Cardiac muscle cell (in vitro differentiated cells and primary cell): ENCODE results near the gene SRSF8. TPM values are rescaled to one million over a fixed set of nuclear protein-coding genes. Genes with fewer than 3 reads are reported as not detected.

Experiments used
- DNase-seq, 2 donors: peaks; one replicate each; pipeline versions ENCODE4 v3.0.0 to v3.0.0-alpha.2; 2010 to 2017; ENCODE audit warnings: low read depth in 1 of 2, low spot score in 1 of 2
- H3K27ac ChIP-seq: fragments of 200-600 bp; sonication (generic); 2 replicates; pipeline ENCODE4 v1.5.1; 2016
- H3K27me3 ChIP-seq: fragments of 200-600 bp; sonication (generic); 2 replicates; pipeline ENCODE4 v1.6.0; 2016; ENCODE audit warnings: control low read depth
- H3K36me3 ChIP-seq: fragments of 200-600 bp; sonication (generic); 2 replicates; pipeline ENCODE4 v1.5.1; 2016; ENCODE audit warnings: control low read depth
- H3K4me1 ChIP-seq: fragments of 200-600 bp; sonication (generic); 2 replicates; pipeline ENCODE4 v1.8.1; 2017; ENCODE audit warnings: low read depth, mild to moderate bottlenecking, mixed run types
- H3K4me3 ChIP-seq: fragments of 200-600 bp; sonication (generic); 2 replicates; pipeline ENCODE4 v1.5.1; 2016; ENCODE audit warnings: mild to moderate bottlenecking
- H3K9me3 ChIP-seq: fragments of 200-600 bp; sonication (generic); 2 replicates; pipeline ENCODE4 v1.5.1; 2017; ENCODE audit warnings: low read depth, mild to moderate bottlenecking, control low read depth
- polyA plus RNA-seq: library from polyadenylated mRNA; unstranded; fragments of >200 nt; fragmentation: Nextera tagmentation; extraction: Ambion mirVana; gene quantifications from 2 replicates; pipeline ENCODE4 v1.2.1, GENCODE V29; 2016
- total RNA-seq: library from RNA; depleted of rRNA; stranded (reverse); fragments of >200 nt; gene quantifications from 2 replicates; pipeline ENCODE4 v1.2.3, GENCODE V29; 2016
- TF ChIP-seq, protein P1 (sequence below): IDR thresholded peaks from 2 replicates; pipeline ENCODE4 v1.5.1; 2012; ENCODE audit warnings: low read depth, mild to moderate bottlenecking, low read length

Gene SRSF8
- total and polyA plus RNA-seq, 2 experiments from 2014 or later, result 19.0 to 43.0 TPM

DNA sequence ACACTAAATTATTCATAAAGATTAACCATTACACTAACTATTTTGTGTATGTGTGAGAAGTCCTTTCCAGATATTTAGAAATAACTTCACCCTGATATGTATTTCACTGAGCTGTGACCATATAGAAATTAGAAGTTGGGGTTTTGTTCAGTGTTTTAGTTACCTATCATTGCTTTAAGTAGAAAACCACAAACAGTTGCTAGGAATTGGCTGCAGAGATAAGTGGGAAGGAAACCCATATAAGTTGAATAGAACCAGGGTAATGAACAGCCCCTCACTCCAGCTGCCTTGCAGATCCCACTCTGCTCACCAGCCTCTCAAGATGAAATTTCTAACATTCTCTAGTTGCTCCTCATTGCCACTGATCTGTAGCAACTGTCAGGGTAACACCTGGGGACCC, 10.3 kb downstream of the SRSF8 start:
- TF ChIP-seq, protein P1, sequence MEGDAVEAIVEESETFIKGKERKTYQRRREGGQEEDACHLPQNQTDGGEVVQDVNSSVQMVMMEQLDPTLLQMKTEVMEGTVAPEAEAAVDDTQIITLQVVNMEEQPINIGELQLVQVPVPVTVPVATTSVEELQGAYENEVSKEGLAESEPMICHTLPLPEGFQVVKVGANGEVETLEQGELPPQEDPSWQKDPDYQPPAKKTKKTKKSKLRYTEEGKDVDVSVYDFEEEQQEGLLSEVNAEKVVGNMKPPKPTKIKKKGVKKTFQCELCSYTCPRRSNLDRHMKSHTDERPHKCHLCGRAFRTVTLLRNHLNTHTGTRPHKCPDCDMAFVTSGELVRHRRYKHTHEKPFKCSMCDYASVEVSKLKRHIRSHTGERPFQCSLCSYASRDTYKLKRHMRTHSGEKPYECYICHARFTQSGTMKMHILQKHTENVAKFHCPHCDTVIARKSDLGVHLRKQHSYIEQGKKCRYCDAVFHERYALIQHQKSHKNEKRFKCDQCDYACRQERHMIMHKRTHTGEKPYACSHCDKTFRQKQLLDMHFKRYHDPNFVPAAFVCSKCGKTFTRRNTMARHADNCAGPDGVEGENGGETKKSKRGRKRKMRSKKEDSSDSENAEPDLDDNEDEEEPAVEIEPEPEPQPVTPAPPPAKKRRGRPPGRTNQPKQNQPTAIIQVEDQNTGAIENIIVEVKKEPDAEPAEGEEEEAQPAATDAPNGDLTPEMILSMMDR, result no peak
- DNase-seq, result no peak
- H3K9me3 ChIP-seq, result no peaks in the 10 kb centered on the region

DNA sequence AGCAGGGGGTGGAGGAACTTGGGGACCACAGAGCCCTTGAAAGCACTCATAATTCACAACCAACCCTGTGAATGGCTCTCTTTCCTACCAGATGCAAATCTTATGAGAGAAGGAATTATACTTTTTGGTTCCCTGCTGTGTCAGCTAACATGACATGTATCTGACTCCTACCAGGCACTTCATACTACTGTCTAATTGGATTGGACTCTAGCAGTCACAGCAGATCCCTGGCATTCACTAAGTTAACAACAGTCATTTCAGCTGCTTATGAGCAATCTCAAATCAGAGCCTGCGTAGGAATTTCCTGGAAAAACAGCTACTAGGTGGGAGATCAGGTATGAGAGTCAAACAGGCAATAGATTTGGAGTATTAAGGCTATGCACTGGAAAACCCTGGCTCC, 11.8 kb downstream of the SRSF8 start:
- Histone ChIP-seq H3K4me3 (no peak overlapping the region), H3K27ac (no peak overlapping the region), H3K36me3 (no peaks in the 10 kb centered on the region), H3K27me3 (no peaks in the 10 kb centered on the region), H3K4me1 (no peaks in the 10 kb centered on the region), H3K9me3 (no peaks in the 10 kb centered on the region)
- no peak for DNase-seq
- TF ChIP-seq, protein P1, result no peak

More for the DNA sequence above, 10.3 kb downstream of the SRSF8 start:
- Histone ChIP-seq H3K27me3 (no peaks in the 10 kb centered on the region), H3K36me3 (no peaks in the 10 kb centered on the region), H3K4me3 (no peak overlapping the region), H3K27ac (no peak overlapping the region), H3K4me1 (no peaks in the 10 kb centered on the region)

DNA sequence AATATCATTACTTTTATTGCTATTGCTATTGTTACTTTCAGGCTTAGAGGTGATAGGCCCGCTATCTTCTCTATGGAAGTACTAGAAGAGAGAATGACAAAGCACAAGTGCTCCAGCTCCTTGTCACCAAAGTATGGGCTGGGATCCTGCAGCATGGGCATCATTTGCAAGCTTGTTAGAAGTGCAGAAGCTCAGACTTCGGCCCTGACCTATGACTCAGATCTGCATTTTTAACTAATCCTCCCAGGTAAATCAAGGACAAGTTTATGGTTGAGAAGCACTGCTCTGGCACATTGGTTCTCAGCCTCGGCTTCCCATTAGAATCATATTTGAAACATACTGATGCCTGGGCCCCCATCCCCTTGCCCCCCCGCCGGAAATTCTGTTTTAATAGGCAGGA, 14.3 kb downstream of the SRSF8 start:
- TF ChIP-seq, protein P1, result no peak
- Histone ChIP-seq H3K27ac (no peak overlapping the region), H3K4me3 (no peak overlapping the region), H3K36me3 (no peaks in the 10 kb centered on the region), H3K9me3 (no peaks in the 10 kb centered on the region), H3K4me1 (no peaks in the 10 kb centered on the region), H3K27me3 (peaks cover 3% of the 10 kb centered on the region)
- DNase-seq, result no peak

DNA sequence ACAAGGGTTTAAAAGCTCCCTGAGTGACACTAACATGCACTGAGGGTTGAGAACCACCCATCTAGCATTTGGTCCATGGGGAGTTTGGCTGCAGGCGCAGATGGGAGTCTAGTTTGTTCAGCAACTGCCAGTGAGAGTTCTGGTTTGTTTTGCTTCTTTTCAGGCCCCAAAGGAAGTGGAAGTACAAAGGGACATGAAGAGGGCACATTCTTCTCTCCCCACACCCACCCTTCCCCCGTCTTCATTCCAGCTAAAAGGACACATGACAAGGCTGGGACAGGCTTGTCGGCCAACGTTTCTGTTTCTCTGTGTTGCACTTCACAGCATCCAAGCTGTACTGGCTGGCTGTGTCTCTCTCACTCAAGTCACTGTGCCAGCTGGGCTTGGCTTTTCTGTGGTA, 14.7 kb downstream of the SRSF8 start:
- DNase-seq, result peak in 1 of 2 donors; percentile 33
- Histone ChIP-seq H3K27me3 (peaks cover 3% of the 10 kb centered on the region), H3K9me3 (no peaks in the 10 kb centered on the region), H3K4me1 (no peaks in the 10 kb centered on the region), H3K27ac (no peak overlapping the region), H3K4me3 (no peak overlapping the region), H3K36me3 (no peaks in the 10 kb centered on the region)
- TF ChIP-seq, protein P1, result no peak

DNA sequence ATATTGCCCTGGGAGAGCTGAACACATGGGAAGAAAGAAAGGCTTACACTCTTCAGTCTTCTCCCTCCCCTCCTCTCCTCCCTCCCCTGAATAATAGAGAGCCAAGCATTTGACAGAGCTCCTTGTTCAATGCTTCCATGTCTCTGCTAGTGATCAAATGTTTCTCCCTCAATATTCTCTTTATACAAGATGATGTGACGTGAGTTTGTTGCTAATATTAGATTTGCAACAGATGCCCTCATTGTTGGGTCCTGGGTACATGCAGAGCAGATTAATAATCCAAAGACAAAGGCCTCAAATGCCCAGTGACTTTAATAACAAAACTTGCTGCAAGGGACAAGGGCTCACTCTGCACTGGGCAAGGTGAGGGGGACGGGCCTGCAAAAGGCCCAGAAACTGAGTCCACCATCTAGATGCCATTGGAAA, 15.9 kb downstream of the SRSF8 start:
- Histone ChIP-seq H3K4me3 (no peak overlapping the region), H3K9me3 (no peaks in the 10 kb centered on the region), H3K4me1 (no peaks in the 10 kb centered on the region), H3K27ac (no peak overlapping the region), H3K36me3 (no peaks in the 10 kb centered on the region), H3K27me3 (peaks cover 3% of the 10 kb centered on the region)
- TF ChIP-seq, protein P1, result no peak
- no peak for DNase-seq

DNA sequence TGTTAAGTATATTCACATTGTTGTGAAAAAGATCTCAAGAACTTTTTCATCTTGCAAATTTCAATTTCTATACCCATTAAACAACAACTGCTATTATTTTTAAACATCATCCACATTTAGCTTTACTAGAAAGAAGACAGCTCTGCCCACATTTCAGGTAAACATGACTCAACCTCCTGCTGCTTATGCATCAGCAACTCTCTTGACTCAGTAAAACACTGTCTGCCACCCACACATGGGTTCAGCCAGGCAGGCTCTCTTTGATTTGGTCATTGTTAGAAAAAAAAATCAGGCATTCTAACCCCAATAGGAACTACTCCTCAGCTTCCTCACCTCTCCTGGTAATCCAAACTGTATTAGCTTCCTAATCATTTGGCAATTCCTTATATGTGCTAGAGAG, 17.8 kb downstream of the SRSF8 start:
- no peaks in the 10 kb centered on the region for H3K9me3 ChIP-seq

More for the DNA sequence above, 17.8 kb downstream of the SRSF8 start:
- H3K4me3 ChIP-seq, result no peak overlapping the region
- no peak overlapping the region for H3K27ac ChIP-seq
- no peaks in the 10 kb centered on the region for H3K36me3 ChIP-seq
- H3K4me1 ChIP-seq, result no peaks in the 10 kb centered on the region
- DNase-seq, result no peak
- TF ChIP-seq, protein P1, result no peak
- H3K27me3 ChIP-seq, result peaks cover 3% of the 10 kb centered on the region
